Brain microvascular endothelial cell (primary cell): ENCODE measurements around the gene CBFA2T3.

Experiments used
- DNase-seq: peaks from one replicate; pipeline ENCODE4 v3.0.0-alpha.2; 2020
- H3K27ac ChIP-seq: fragments of 250-450 bp; sonication (Bioruptor Pico); 2 replicates; pipeline ENCODE4 v1.5.1; 2020; ENCODE audit warnings: mild to moderate bottlenecking, moderate library complexity
- H3K27me3 ChIP-seq: fragments of 250-450 bp; sonication (Bioruptor Pico); replicated peaks from 2 replicates; pipeline ENCODE4 v1.5.1; 2020; ENCODE audit warnings: mild to moderate bottlenecking
- H3K36me3 ChIP-seq: fragments of 250-450 bp; sonication (Bioruptor Pico); replicated peaks from 2 replicates; pipeline ENCODE4 v1.5.1; 2020; ENCODE audit warnings: mild to moderate bottlenecking
- H3K4me3 ChIP-seq: 2 replicates; pipeline ENCODE4 v1.5.1; 2011; ENCODE audit warnings: low read depth, mild to moderate bottlenecking, control low read depth, low read length, moderate library complexity
- CTCF ChIP-seq: IDR thresholded peaks from 2 replicates; pipeline ENCODE4 v1.5.1; 2011; ENCODE audit warnings: low read depth, mild to moderate bottlenecking, moderate library complexity, low read length, control low read depth, inconsistent platforms; ENCODE audit errors: missing control alignments
- in situ Hi-C: cut with HindIII; loops from 2 replicates; pipeline ENCODE4 v1.10.0; 2017; ENCODE audit warnings: low sequenced_read_pairs, low pct_ligation_motif_present

Gene CBFA2T3

GRCh38 chr16:89000207-89000959 is 23.4 kb upstream of the CBFA2T3 start:
- Histone ChIP-seq H3K27ac (no peak overlapping the region), H3K36me3 (no peaks in the 10 kb centered on the region), H3K27me3 (no peaks in the 10 kb centered on the region), H3K4me3 (no peak overlapping the region)
- in situ Hi-C loops: no loop called here
- no peak for DNase-seq
- no peak for TF ChIP-seq CTCF

- Histone ChIP-seq H3K27ac (no peak overlapping the region), H3K4me3 (no peak overlapping the region), H3K36me3 (no peaks in the 10 kb centered on the region), H3K27me3 (peaks cover 4% of the 10 kb centered on the region)
- no peak for DNase-seq
- TF ChIP-seq CTCF: no peak
- in situ Hi-C loops: no loop called here
These were observed 22.6 kb upstream of the CBFA2T3 start for GRCh38 chr16:88999457-89000206.

- in situ Hi-C loops: no loop called here
These were observed 18.9 kb upstream of the CBFA2T3 start for GRCh38 chr16:88995746-88996535.

GRCh38 chr16:88995194-88995593 is 18.2 kb upstream of the CBFA2T3 start:
- Histone ChIP-seq H3K27ac (no peak overlapping the region), H3K4me3 (no peak overlapping the region), H3K27me3 (peaks cover 23% of the 10 kb centered on the region), H3K36me3 (no peaks in the 10 kb centered on the region)
- in situ Hi-C loops: no loop called here
- no peak for TF ChIP-seq CTCF
- no peak for DNase-seq

More at GRCh38 chr16:88995746-88996535, 18.9 kb upstream of the CBFA2T3 start:
- Histone ChIP-seq H3K27me3 (peaks cover 23% of the 10 kb centered on the region), H3K36me3 (no peaks in the 10 kb centered on the region), H3K4me3 (no peak overlapping the region), H3K27ac (no peak overlapping the region)
- no peak for DNase-seq
- TF ChIP-seq CTCF: no peak

GRCh38 chr16:88994695-88995094 is 17.7 kb upstream of the CBFA2T3 start:
- TF ChIP-seq CTCF: no peak
- DNase-seq: no peak
- Histone ChIP-seq H3K36me3 (no peaks in the 10 kb centered on the region), H3K27me3 (peaks cover 23% of the 10 kb centered on the region), H3K4me3 (no peak overlapping the region), H3K27ac (no peak overlapping the region)
- in situ Hi-C loops: no loop called here
